Stimulated activated CD4-positive, alpha-beta T cell treated with anti-CD3 and anti-CD28 coated beads, Interleukin-12 subunit alpha, Interleukin-12 subunit beta, amount 100 ng/mL, for 48 hours (primary cell): ENCODE results near the gene TXNDC2.

Experiments used
- DNase-seq, 3 donors: peaks; one replicate each; pipeline ENCODE4 v3.0.0-alpha.2; 2020; ENCODE audit warnings: low read depth in 2 of 3, low spot score in 1 of 3

Gene TXNDC2

GRCh38 chr18:9930299-9930884, 44.6 kb downstream of the TXNDC2 start:
- DNase-seq: no peak

- DNase-seq: no peak
Measured at GRCh38 chr18:9931146-9931545, 45.4 kb downstream of the TXNDC2 start.

- no peak for DNase-seq
Measured at GRCh38 chr18:9931678-9932077, 45.9 kb downstream of the TXNDC2 start.

- DNase-seq: no peak
Measured at GRCh38 chr18:9933865-9934264, 48.1 kb downstream of the TXNDC2 start.

GRCh38 chr18:9934274-9934673, 48.5 kb downstream of the TXNDC2 start:
- no peak for DNase-seq
